ENCODE data around the gene FBN2.
"Not testable (repeated sequence)": the region's sequence is repeated elsewhere in the genome, so short reads cannot be mapped to it uniquely, and the experiment has no call there.

Gene FBN2

GRCh38 chr5:128353441-128354107 lies 184.5 kb downstream of the FBN2 start:
- no peak for DNase-seq

DNA sequence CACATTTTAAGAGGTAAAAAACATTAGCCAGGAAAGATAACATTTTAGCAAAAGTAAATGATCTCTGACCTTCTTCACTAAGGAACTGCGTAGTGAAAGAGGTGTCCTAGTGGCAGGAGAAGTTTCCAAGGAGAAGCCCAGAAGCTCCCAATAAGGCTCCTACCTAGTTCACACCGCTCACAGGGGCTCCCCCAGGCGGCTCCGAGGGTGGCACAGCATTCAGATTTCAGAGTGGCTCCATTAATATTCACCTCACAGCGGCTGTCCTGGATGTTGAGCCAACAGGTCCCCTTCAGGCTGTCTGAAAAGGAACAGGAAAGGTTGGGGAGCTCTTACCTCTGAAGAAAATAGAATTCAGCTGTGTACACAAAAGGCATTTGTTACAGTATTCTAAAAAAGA lies 187.3 kb downstream of the FBN2 start:
- no peak for DNase-seq

- no peak for DNase-seq
These were observed 188.8 kb downstream of the FBN2 start for GRCh38 chr5:128349044-128349858.

DNA sequence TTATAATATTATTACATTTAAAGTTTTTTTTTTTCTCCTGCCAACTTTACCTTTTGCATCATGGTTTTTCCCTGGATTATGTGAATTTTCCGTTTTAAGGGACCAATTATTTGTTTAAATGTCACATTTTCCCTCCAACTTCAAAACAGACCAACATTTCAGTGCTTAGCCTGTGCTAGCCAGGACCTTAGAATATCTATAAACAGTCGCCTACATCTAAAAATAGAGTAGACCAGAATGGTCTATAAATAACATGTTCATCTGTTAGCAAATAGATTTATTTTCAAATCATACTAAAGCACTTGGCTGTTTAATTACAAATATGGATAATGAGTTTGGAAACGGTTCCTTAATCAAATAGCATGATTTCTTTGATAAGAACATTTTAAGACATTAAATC lies 192.0 kb downstream of the FBN2 start:
- DNase-seq: no peak

- DNase-seq: no peak
These were observed 192.8 kb downstream of the FBN2 start for GRCh38 chr5:128345247-128345646.

DNA sequence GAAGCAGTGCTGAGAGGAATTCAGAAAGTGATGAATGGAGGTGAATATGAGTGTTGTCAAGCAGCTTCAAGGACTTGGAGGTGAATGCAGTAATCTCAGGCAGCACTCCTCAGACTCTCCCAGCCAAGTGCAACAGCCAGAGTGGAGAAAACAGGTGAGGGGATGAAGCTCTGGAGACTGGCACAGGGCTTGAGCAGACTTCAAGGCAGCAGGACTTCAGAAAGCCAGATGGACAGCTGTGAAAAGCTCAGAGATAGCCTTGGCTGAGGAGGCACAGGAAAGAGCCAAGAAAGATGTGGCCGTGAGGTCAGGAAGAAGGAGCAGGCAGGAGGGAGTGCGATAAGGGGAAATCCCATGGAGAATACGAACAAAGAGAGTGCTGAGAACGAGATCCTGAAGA lies 194.9 kb downstream of the FBN2 start:
- DNase-seq: no peak

GRCh38 chr5:128341056-128341455 lies 197.0 kb downstream of the FBN2 start:
- DNase-seq: no peak

DNA sequence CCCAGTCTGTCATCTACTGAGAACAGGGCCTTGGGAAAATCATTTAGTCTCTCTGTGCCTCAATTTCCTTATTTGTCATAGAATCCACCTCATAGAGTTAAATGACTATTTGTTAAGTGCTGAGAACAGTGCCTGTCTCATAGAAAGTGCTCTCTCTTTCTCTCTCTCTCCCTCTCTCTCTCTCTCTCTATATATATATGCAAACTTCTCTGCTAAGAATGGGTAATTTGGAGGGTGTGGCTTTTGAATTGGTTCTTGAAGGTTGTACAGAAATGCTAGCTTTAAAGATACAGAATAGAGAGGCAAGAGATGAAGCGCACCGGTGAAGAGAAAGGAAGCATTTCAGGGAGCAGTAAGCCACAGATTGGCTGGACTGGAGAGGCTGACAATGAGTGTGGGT lies 197.4 kb downstream of the FBN2 start:
- no peak for DNase-seq

- no peak for DNase-seq
These were observed 198.5 kb downstream of the FBN2 start for GRCh38 chr5:128339585-128339984.

DNA sequence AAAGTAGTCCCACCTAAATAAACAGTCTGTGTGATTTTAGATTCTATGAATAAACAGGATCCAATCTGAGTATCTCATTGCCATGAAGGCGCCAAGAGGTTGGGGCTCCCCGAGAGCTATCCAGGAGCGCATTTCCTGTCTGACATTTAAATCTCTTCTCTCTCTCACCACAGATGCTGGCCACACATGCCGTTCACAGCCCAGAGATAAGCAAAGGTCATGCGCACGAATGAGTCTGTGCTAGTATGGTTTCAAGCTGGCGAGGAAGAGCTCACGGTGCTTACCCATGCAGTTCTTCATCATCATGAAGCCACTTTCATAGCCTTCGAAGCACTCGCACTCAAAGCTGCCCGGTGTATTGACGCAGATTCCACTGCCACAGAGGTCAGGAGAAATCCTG lies 199.4 kb downstream of the FBN2 start:
- DNase-seq: no peak

GRCh38 chr5:128335339-128335738 lies 202.7 kb downstream of the FBN2 start:
- no peak for DNase-seq

- no peak for DNase-seq
These were observed 203.9 kb downstream of the FBN2 start for GRCh38 chr5:128334010-128334716.

- DNase-seq: no peak
These were observed 206.8 kb downstream of the FBN2 start for GRCh38 chr5:128331261-128331660.

GRCh38 chr5:128329386-128329939 lies 208.6 kb downstream of the FBN2 start:
- DNase-seq: no peak

- DNase-seq: no peak
These were observed 209.6 kb downstream of the FBN2 start for GRCh38 chr5:128328446-128328845.

DNA sequence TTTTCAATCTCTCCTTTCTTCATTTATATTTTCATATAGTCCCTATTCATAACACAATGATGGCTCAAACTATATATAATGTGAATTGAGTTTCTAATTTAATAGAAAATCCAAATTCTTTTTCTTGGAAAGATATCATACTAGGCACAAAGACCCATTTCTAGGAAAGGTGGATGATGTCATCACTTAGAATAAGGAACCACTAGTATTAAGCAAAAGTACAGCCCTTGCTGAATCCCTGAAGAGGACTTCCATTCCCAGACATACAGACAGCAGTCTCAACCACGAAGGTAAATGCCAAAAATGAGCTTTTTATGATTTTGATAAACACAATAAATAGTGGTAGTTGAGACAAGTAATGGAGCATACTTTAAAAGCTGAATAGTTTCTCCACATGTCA lies 210.0 kb downstream of the FBN2 start:
- DNase-seq: no peak

GRCh38 chr5:128321418-128321817 lies 216.6 kb downstream of the FBN2 start:
- not testable (repeated sequence) for DNase-seq

DNA sequence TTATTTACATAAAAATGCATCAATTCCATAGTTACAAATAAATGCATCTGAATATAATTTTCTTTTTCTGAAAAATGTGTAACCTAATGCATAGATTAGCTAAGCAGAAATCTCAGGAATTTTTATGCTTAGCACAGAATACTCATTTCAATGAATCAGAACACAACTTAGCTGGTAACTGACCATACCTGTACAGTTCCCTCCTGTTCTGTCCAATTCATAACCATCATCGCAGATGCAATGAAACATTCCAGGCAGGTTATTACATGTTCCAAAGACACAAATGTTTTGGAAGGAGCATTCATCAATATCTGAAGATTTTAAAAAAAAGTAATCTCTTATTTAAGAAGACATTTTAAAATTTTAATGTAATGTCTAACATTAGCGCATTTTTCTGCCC lies 219.4 kb downstream of the FBN2 start:
- DNase-seq: no peak

- no peak for DNase-seq
These were observed 220.6 kb downstream of the FBN2 start for GRCh38 chr5:128317481-128317880.

- DNase-seq: no peak
These were observed 222.4 kb downstream of the FBN2 start for GRCh38 chr5:128315671-128316070.

DNA sequence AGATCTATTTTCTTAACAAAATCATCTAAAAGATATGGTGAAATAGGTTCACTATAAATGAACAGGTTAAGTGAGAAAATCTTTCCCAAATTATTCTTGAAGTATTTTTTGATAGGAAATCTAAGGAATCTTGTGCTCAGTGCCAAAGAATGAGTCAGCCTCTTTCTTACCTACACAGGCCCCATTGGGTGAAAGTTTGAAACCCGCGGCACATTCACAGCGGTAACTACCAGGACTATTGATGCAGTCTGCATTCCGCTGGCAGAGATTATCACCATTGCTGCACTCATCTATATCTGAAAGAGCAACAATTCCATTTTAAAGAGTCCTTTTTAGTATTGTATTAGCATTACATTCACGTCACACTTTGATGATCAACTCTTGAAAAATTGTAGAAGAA lies 232.7 kb downstream of the FBN2 start:
- DNase-seq: no peak

- no peak for DNase-seq
These were observed 233.3 kb downstream of the FBN2 start for GRCh38 chr5:128304791-128305190.

GRCh38 chr5:128304088-128304487 lies 234.0 kb downstream of the FBN2 start:
- no peak for DNase-seq

DNA sequence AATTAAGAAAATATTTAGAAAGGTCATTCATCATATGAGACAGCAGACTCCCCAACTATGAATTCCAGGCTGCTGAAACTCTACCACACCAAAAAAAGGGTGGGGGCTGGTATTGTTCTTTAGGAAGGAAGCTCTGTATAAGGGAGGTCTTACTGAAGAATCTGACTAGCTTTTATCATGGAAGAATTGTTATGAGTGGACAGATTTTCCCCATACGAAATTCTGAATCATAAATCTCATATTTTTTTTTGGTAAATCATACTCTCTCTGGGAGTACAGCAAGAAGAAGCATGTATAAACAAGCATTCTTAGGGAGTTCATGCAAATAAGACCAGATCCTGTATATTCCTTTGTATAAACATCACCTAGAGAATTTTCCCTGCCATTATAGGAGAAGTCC lies 234.5 kb downstream of the FBN2 start:
- no peak for DNase-seq
